ENCODE results near the gene LAMA1. TPM values are rescaled to one million over a fixed set of nuclear protein-coding genes. Genes with fewer than 3 reads are reported as not detected.

Gene LAMA1
- total and polyA plus RNA-seq, 2 donors (not counting 3 experiments of a cell fraction or from before 2014, with no cell fraction given): 0.04 TPM; not detected in 1

DNA sequence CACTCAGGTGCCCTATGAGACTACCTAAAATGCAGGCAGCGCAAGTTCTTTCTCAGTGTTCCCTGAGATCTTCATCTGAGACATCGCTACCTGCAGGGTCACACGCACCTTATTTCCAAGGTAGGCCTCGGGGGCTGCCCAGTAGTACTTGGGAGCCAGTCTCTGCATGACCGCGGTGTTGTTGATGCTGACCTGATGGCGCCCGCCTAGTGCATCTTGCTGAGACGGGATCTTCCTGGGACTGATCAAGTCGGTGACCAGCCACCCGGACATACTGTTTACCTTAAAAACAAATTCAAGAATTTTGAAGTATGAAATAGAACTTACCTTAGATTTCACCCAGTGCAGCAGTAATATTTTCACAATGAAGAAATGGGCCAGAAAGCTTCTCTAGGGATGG is 80.1 kb downstream of the LAMA1 start:
- no peaks in the 10 kb centered on the region for H3K4me1 ChIP-seq (ENCODE audit: control insufficient read depth, extremely low read depth, insufficient read depth, low read length)
- ChIA-PET POLR2A (no interaction called here), CTCF (interaction anchor here (1.6 to 3.3 kb wide), 2 partner anchors 117 to 140 kb away, joined by 5 to 37 read pairs; no protein-coding TSS in a partner anchor)
- no peaks in the 10 kb centered on the region for H3K9me1 ChIP-seq (replicated peaks; ENCODE audit: control insufficient read depth, extremely low read depth, insufficient read depth, low read length)
- BruUV-seq (replicated peaks): no TSS peak
- H3K9me3 ChIP-seq (replicated peaks; ENCODE audit: control insufficient read depth, insufficient read depth, low read length): no peaks in the 10 kb centered on the region
- FAIRE-seq (no peak), DNase-seq (ENCODE audit: low read depth, low spot score) (no peak)
- no peak overlapping the region for H3K27ac ChIP-seq (ENCODE audit: insufficient read depth, low read depth, low read length)
- no peaks in the 10 kb centered on the region for H3K27me3 ChIP-seq (ENCODE audit: control insufficient read depth in 2 of 2, insufficient read depth in 2 of 2, low read length in 2 of 2)
- no peaks in the 10 kb centered on the region for H4K20me1 ChIP-seq (replicated peaks; ENCODE audit: control insufficient read depth, extremely low read depth, insufficient read depth, low read length)
- H3K4me3 ChIP-seq (replicated peaks in 1 of 3; ENCODE audit: insufficient read depth in 1 of 3, low read depth in 1 of 3, low read length in 3 of 3): no peak overlapping the region
- H3K9ac ChIP-seq (replicated peaks; ENCODE audit: extremely low read depth, insufficient read depth, low read length): no peak overlapping the region
- TF ChIP-seq GATA2 (IDR thresholded peaks at IDR 0.05; ENCODE audit: insufficient read depth, insufficient read length, low read depth, low read length): no peak
- no peak for TF ChIP-seq FOS (IDR thresholded peaks at IDR 0.05; ENCODE audit: borderline replicate concordance, insufficient read depth, low read length)
- no peak for TF ChIP-seq EZH2 (IDR thresholded peaks at IDR 0.05; ENCODE audit: borderline replicate concordance, low read depth, low read length, severe bottlenecking)
- TF ChIP-seq, protein P1, sequence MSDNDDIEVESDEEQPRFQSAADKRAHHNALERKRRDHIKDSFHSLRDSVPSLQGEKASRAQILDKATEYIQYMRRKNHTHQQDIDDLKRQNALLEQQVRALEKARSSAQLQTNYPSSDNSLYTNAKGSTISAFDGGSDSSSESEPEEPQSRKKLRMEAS (IDR thresholded peaks at IDR 0.05; ENCODE audit: insufficient read depth, insufficient read length): no peak
- TF ChIP-seq, protein P2, sequence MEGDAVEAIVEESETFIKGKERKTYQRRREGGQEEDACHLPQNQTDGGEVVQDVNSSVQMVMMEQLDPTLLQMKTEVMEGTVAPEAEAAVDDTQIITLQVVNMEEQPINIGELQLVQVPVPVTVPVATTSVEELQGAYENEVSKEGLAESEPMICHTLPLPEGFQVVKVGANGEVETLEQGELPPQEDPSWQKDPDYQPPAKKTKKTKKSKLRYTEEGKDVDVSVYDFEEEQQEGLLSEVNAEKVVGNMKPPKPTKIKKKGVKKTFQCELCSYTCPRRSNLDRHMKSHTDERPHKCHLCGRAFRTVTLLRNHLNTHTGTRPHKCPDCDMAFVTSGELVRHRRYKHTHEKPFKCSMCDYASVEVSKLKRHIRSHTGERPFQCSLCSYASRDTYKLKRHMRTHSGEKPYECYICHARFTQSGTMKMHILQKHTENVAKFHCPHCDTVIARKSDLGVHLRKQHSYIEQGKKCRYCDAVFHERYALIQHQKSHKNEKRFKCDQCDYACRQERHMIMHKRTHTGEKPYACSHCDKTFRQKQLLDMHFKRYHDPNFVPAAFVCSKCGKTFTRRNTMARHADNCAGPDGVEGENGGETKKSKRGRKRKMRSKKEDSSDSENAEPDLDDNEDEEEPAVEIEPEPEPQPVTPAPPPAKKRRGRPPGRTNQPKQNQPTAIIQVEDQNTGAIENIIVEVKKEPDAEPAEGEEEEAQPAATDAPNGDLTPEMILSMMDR (IDR thresholded peaks at IDR 0.05; ENCODE audit: extremely low read depth in 1 of 2, insufficient read depth in 1 of 2, low read depth in 1 of 2, low read length in 2 of 2): no peak
- TF ChIP-seq POLR2A (IDR thresholded peaks at IDR 0.05; ENCODE audit: low read depth, low read length): no peak
- TF ChIP-seq MYC (IDR thresholded peaks at IDR 0.05; ENCODE audit: low read depth, low read length): no peak
- no peak for TF ChIP-seq POLR2AphosphoS5 (IDR thresholded peaks at IDR 0.05; ENCODE audit: insufficient read depth, low read depth, low read length)
- no peak for TF ChIP-seq JUN (IDR thresholded peaks at IDR 0.05; ENCODE audit: borderline replicate concordance, insufficient read depth, insufficient read length, low read depth)
- no peak overlapping the region for H2AFZ ChIP-seq (ENCODE audit: low read depth, low read length)
- H3K79me2 ChIP-seq (ENCODE audit: control insufficient read depth, insufficient read depth, low read length): no peaks in the 10 kb centered on the region
- H3K36me3 ChIP-seq (ENCODE audit: control insufficient read depth in 2 of 2, extremely low read depth in 1 of 2, insufficient read depth in 2 of 2, low read length in 2 of 2): no peaks in the 10 kb centered on the region
- dilution Hi-C loops (cut with MboI; ENCODE audit: extremely low pct_ligation_motif_present, low sequenced_read_pairs) (no loop called here), intact Hi-C loops (cut with micrococcal nuclease) (no loop called here)
- no peak overlapping the region for H3K4me2 ChIP-seq (ENCODE audit: insufficient read depth, low read length)

Data from endothelial cell of umbilical vein (primary cell).